Panc1 (cell line): ENCODE data around the gene FAM83F. TPM values are rescaled to one million over a fixed set of nuclear protein-coding genes. Genes with fewer than 3 reads are reported as not detected.
A peak's percentile ranks its signal among the peaks of the same experiment; 100 is the strongest.

Experiments used
- ATAC-seq: fragments of 200-7000 bp; cut with Tn5 transposase; 2 replicates; pipeline ENCODE4 v1.9.1; 2020; ENCODE audit warnings: mild to moderate bottlenecking, moderate library complexity
- BruUV-seq: library from RNA; stranded (reverse); fragments of 400-500 nt; replicated peaks from 2 replicates; lab custom pipeline; 2021; lab: Mats Ljungman, UMichigan
- CTCF ChIA-PET: fragments of 300-600 bp; sonication (Branson Sonifier 250); formaldehyde crosslinking; loops from one replicate; lab custom pipeline; 2022; ENCODE audit warnings: antibody characterized with exemption; lab: Charles Lee
- POLR2A ChIA-PET: fragments of 300-600 bp; sonication (Branson Sonifier 250); formaldehyde crosslinking; loops from one replicate; lab custom pipeline; 2022; ENCODE audit warnings: antibody characterized with exemption; lab: Charles Lee
- DNase-seq: peaks from one replicate; pipeline ENCODE4 v3.0.0-alpha.2; 2010; ENCODE audit warnings: low read depth, low spot score
- H3K27ac ChIP-seq: 2 replicates; pipeline ENCODE4 v1.5.1; 2011; ENCODE audit warnings: mild to moderate bottlenecking, low read length, inconsistent platforms
- H3K27me3 ChIP-seq: fragments of 200-500 bp; sonication (Bioruptor generic); 2 replicates; pipeline ENCODE4 v1.6.0; 2014; ENCODE audit warnings: low read length, inconsistent platforms; ENCODE audit not compliant: control insufficient read depth, insufficient read depth
- H3K36me3 ChIP-seq: fragments of 200-500 bp; sonication (Bioruptor generic); 2 replicates; pipeline ENCODE4 v1.5.1; 2014; ENCODE audit warnings: inconsistent platforms, mild to moderate bottlenecking, low read length, moderate library complexity; ENCODE audit not compliant: control insufficient read depth, insufficient read depth
- H3K4me1 ChIP-seq: 2 replicates; pipeline ENCODE4 v1.5.1; 2011; ENCODE audit warnings: inconsistent platforms, mild to moderate bottlenecking, low read length, moderate library complexity; ENCODE audit not compliant: control insufficient read depth, insufficient read depth
- H3K4me3 ChIP-seq, 2 experiments: 2 replicates each; pipeline ENCODE4 v1.5.1; 2011 to 2012; ENCODE audit warnings: low read depth in 2 of 2, low read length in 2 of 2, mild to moderate bottlenecking in 2 of 2, inconsistent platforms in 1 of 2, moderate library complexity in 1 of 2
- H3K9me3 ChIP-seq: fragments of 200-500 bp; sonication (Bioruptor generic); 2 replicates; pipeline ENCODE4 v1.5.1; 2014; ENCODE audit warnings: low read depth, mild to moderate bottlenecking, inconsistent platforms, low read length, moderate library complexity; ENCODE audit not compliant: control insufficient read depth, insufficient read depth
- CTCF ChIP-seq: fragments of 450-650 bp; IDR thresholded peaks from 2 replicates; pipeline ENCODE4 v1.5.1; 2017; ENCODE audit warnings: mild to moderate bottlenecking
- POLR2AphosphoS5 ChIP-seq: IDR thresholded peaks from 2 replicates; pipeline ENCODE4 v1.6.1; 2012; ENCODE audit warnings: mild to moderate bottlenecking, low read depth, low read length, moderate library complexity
- REST ChIP-seq, 2 experiments: IDR thresholded peaks; 2 replicates each; pipeline ENCODE4 v1.6.1; 2011 to 2012; ENCODE audit warnings: low read depth in 2 of 2, control low read depth in 1 of 2, low read length in 1 of 2, mild to moderate bottlenecking in 1 of 2, moderate library complexity in 1 of 2; ENCODE audit not compliant: insufficient read depth in 1 of 2
- SIN3A ChIP-seq: IDR thresholded peaks from 2 replicates; pipeline ENCODE4 v1.6.1; 2012; ENCODE audit warnings: low read depth, mild to moderate bottlenecking, low read length, moderate library complexity, borderline replicate concordance; ENCODE audit not compliant: insufficient read depth
- TCF7L2 ChIP-seq: IDR thresholded peaks from 2 replicates; pipeline ENCODE4 v1.6.1; 2011; ENCODE audit warnings: mild to moderate bottlenecking, low read depth, low read length, inconsistent platforms
- in situ Hi-C: cut with HindIII; loops from 2 replicates; pipeline ENCODE4 v1.10.0; 2016; ENCODE audit warnings: low sequenced_read_pairs, low pct_unique_long_range_greater_than_20kb
- intact Hi-C: fragments of 100-400 bp; cut with micrococcal nuclease; formaldehyde crosslinking; loops from one replicate; pipeline ENCODE4 v1.10.0; 2022; ENCODE audit not compliant: unreplicated experiment
- total RNA-seq: library from RNA; stranded (reverse); gene quantifications from one replicate; pipeline ENCODE4 v1.2.1, GENCODE V29; 2021; ENCODE audit not compliant: unreplicated experiment

FAM83F gene
- total RNA-seq, 1 experiment from 2014 or later = 0.05 TPM

DNA sequence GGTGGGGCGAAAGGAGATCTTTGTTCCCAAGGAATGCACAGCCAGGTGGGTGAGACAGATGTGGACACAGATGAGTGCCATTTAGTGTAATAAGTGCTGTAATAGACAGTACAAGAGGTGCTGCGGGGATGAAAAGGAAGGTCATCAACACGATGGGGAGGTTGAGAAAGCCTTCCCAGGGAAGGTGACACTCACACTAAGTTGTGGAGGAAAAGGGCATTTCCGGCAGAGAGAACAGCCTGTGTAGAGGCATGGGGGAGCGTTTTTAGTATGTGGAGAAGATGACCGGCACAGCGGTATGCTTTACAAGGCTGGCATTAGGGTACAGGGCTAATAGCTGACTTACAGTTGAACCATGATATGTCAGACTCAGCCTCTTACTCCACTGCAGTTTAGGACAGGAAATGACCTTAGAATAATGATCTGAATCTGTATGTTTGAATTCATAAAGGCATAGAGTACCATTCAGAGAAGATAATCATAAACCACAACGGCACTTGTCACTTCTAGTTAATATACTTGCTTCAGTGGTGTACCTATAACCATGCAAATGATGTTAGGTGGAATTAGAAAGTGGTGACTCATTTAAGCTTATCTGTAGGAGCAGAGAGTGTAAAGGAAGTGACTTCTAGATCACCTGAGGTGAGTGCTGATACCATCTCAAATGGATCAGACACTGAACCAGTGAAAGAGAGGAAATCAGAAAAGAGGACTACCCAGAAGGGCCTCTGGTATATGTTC, 60.6 kb downstream of the FAM83F start:
- in situ Hi-C loops = no loop called here
- Histone ChIP-seq H3K27ac (no peak overlapping the region), H3K9me3 (no peaks in the 10 kb centered on the region), H3K4me1 (no peaks in the 10 kb centered on the region), H3K27me3 (no peaks in the 10 kb centered on the region), H3K36me3 (no peaks in the 10 kb centered on the region), H3K4me3 (no peak overlapping the region)
- BruUV-seq = no TSS peak
- DNase-seq = no peak
- intact Hi-C loops = loop anchor here (10.0 kb wide), 1 partner anchor 129 kb away; no protein-coding TSS in a partner anchor
- POLR2A ChIA-PET = interaction anchor here (0.7 kb wide), 1 partner anchor 213 kb away, joined by 3 read pairs; no protein-coding TSS in a partner anchor
- TF ChIP-seq TCF7L2 = no peak
- no peak for TF ChIP-seq POLR2AphosphoS5
- TF ChIP-seq SIN3A = no peak
- no peak for TF ChIP-seq REST (IDR thresholded peaks at IDR 0.05; ENCODE audit: insufficient read depth in 1 of 2, low read depth in 2 of 2, low read length in 1 of 2)
- TF ChIP-seq CTCF = no peak
- CTCF ChIA-PET = no interaction called here
- ATAC-seq = peak; percentile 56; the same call in 1 of the 2 replicates

GRCh38 chr22:40056154-40056553, 61.4 kb downstream of the FAM83F start:
- no peaks in the 10 kb centered on the region for H3K36me3 ChIP-seq
- H3K9me3 ChIP-seq = no peaks in the 10 kb centered on the region
- no peaks in the 10 kb centered on the region for H3K4me1 ChIP-seq
- H3K27ac ChIP-seq = no peak overlapping the region
- no peak overlapping the region for H3K4me3 ChIP-seq
- H3K27me3 ChIP-seq = no peaks in the 10 kb centered on the region
- intact Hi-C loops = loop anchor here (10.0 kb wide), 1 partner anchor 129 kb away; no protein-coding TSS in a partner anchor
- TF ChIP-seq CTCF = no peak
- TF ChIP-seq SIN3A = no peak
- TF ChIP-seq POLR2AphosphoS5 = no peak
- no peak for TF ChIP-seq REST (IDR thresholded peaks at IDR 0.05; ENCODE audit: insufficient read depth in 1 of 2, low read depth in 2 of 2, low read length in 1 of 2)
- TF ChIP-seq TCF7L2 = no peak
- ChIA-PET POLR2A (interaction anchor here (0.6 kb wide), 1 partner anchor 18 kb away, joined by 3 read pairs; no protein-coding TSS in a partner anchor), CTCF (no interaction called here)
- DNase-seq (no peak), ATAC-seq (no peak)
- BruUV-seq = no TSS peak
- in situ Hi-C loops = no loop called here
